Subcutaneous abdominal adipose tissue (tissue), 5 donors: ENCODE data around the gene SHC3.
"Not testable (repeated sequence)": the region's sequence is repeated elsewhere in the genome, so short reads cannot be mapped to it uniquely, and the experiment has no call there.

ENCODE experiments used
- H3K27ac ChIP-seq: one replicate; pipeline ENCODE4 v1.7.0; 2013; ENCODE audit warnings: low read depth, mild to moderate bottlenecking, inconsistent platforms, low read length, moderate library complexity
- H3K27me3 ChIP-seq, 5 donors: one replicate each; pipeline ENCODE4 v1.7.0; 2013; ENCODE audit warnings: low read length in 5 of 5, inconsistent platforms in 1 of 5; ENCODE audit not compliant: control insufficient read depth in 5 of 5, insufficient read depth in 4 of 5
- H3K36me3 ChIP-seq, 5 donors: one replicate each; pipeline ENCODE4 v1.7.0; 2013; ENCODE audit warnings: low read length in 5 of 5; ENCODE audit not compliant: control insufficient read depth in 5 of 5, insufficient read depth in 5 of 5
- H3K4me1 ChIP-seq, 5 donors: one replicate each; pipeline ENCODE4 v1.7.0; 2013; ENCODE audit warnings: low read length in 5 of 5, mild to moderate bottlenecking in 3 of 5, moderate library complexity in 1 of 5; ENCODE audit not compliant: control insufficient read depth in 5 of 5, insufficient read depth in 5 of 5
- H3K4me3 ChIP-seq, 5 donors: one replicate each; pipeline ENCODE4 v1.7.0; 2013; ENCODE audit warnings: low read length in 5 of 5, low read depth in 1 of 5
- H3K9ac ChIP-seq, 5 donors: one replicate each; pipeline ENCODE4 v1.7.0; 2013; ENCODE audit warnings: low read length in 5 of 5, mild to moderate bottlenecking in 4 of 5, moderate library complexity in 3 of 5
- H3K9me3 ChIP-seq, 5 donors: one replicate each; pipeline ENCODE4 v1.7.0; 2013; ENCODE audit warnings: low read length in 5 of 5; ENCODE audit not compliant: control insufficient read depth in 5 of 5
- donor health status: healthy.
- donor health status: healthy.
- donor health status: healthy.
- donor health status: healthy.
- donor health status: healthy.

The SHC3 gene

GRCh38 chr9:89213396-89213880 lies 34.8 kb upstream of the SHC3 start:
- peaks cover 0 to 6% (median 0%) of the 10 kb centered on the region in 5 donors for H3K9me3 ChIP-seq
- no peak overlapping the region for H3K27ac ChIP-seq
- H3K27me3 ChIP-seq = no peaks in the 10 kb centered on the region
- no peak overlapping the region for H3K9ac ChIP-seq
- no peaks in the 10 kb centered on the region for H3K36me3 ChIP-seq
- H3K4me1 ChIP-seq = peaks cover 0 to 12% (median 0%) of the 10 kb centered on the region in 5 donors
- H3K4me3 ChIP-seq = no peak overlapping the region

GRCh38 chr9:89212171-89212570 lies 33.6 kb upstream of the SHC3 start:
- H3K9ac ChIP-seq = no peak overlapping the region
- peaks cover 0 to 8% (median 0%) of the 10 kb centered on the region in 5 donors for H3K4me1 ChIP-seq
- no peaks in the 10 kb centered on the region for H3K27me3 ChIP-seq
- no peak overlapping the region for H3K4me3 ChIP-seq
- H3K27ac ChIP-seq = no peak overlapping the region
- H3K36me3 ChIP-seq = no peaks in the 10 kb centered on the region
- peaks cover 0 to 6% (median 0%) of the 10 kb centered on the region in 5 donors for H3K9me3 ChIP-seq

- not testable (repeated sequence) for H3K36me3 ChIP-seq, H3K9ac ChIP-seq, H3K4me1 ChIP-seq, H3K9me3 ChIP-seq, H3K4me3 ChIP-seq, H3K27me3 ChIP-seq, H3K27ac ChIP-seq
These were observed 30.7 kb upstream of the SHC3 start for GRCh38 chr9:89209311-89209710.

GRCh38 chr9:89207026-89207425 lies 28.4 kb upstream of the SHC3 start:
- Histone ChIP-seq H3K27ac (no peak overlapping the region), H3K9ac (no peak overlapping the region), H3K27me3 (no peaks in the 10 kb centered on the region), H3K4me3 (no peak overlapping the region), H3K4me1 (no peaks in the 10 kb centered on the region), H3K36me3 (no peaks in the 10 kb centered on the region), H3K9me3 (peaks cover 0 to under 1% (median 0%) of the 10 kb centered on the region in 5 donors)

GRCh38 chr9:89204801-89205200 lies 26.2 kb upstream of the SHC3 start:
- no peak overlapping the region for H3K27ac ChIP-seq
- no peaks in the 10 kb centered on the region for H3K27me3 ChIP-seq
- H3K4me1 ChIP-seq = no peaks in the 10 kb centered on the region
- H3K36me3 ChIP-seq = no peaks in the 10 kb centered on the region
- peaks cover 0 to 4% (median 0%) of the 10 kb centered on the region in 5 donors for H3K9me3 ChIP-seq
- no peak overlapping the region for H3K4me3 ChIP-seq
- H3K9ac ChIP-seq = no peak overlapping the region

GRCh38 chr9:89195131-89195797 lies 16.6 kb upstream of the SHC3 start:
- Histone ChIP-seq H3K27ac (no peak overlapping the region), H3K4me1 (no peaks in the 10 kb centered on the region), H3K4me3 (no peak overlapping the region), H3K36me3 (no peaks in the 10 kb centered on the region), H3K27me3 (no peaks in the 10 kb centered on the region), H3K9ac (no peak overlapping the region), H3K9me3 (peaks cover 0 to 13% (median 12%) of the 10 kb centered on the region in 5 donors)

- H3K9me3 ChIP-seq = peaks cover 0 to 13% (median 12%) of the 10 kb centered on the region in 5 donors
- H3K4me1 ChIP-seq = no peaks in the 10 kb centered on the region
- no peaks in the 10 kb centered on the region for H3K27me3 ChIP-seq
- no peak overlapping the region for H3K27ac ChIP-seq
- no peak overlapping the region for H3K4me3 ChIP-seq
- H3K9ac ChIP-seq = no peak overlapping the region
- H3K36me3 ChIP-seq = no peaks in the 10 kb centered on the region
These were observed 16.0 kb upstream of the SHC3 start for GRCh38 chr9:89194421-89195130.

- Histone ChIP-seq H3K4me3 (no peak overlapping the region), H3K9ac (no peak overlapping the region), H3K27me3 (no peaks in the 10 kb centered on the region), H3K9me3 (peaks cover 0 to 6% (median 4%) of the 10 kb centered on the region in 5 donors), H3K36me3 (no peaks in the 10 kb centered on the region), H3K4me1 (no peaks in the 10 kb centered on the region), H3K27ac (no peak overlapping the region)
These were observed 12.4 kb upstream of the SHC3 start for GRCh38 chr9:89191004-89191403.

- no peak overlapping the region for H3K27ac ChIP-seq
- no peaks in the 10 kb centered on the region for H3K4me1 ChIP-seq
These were observed 10.6 kb upstream of the SHC3 start for GRCh38 chr9:89189215-89189614.

GRCh38 chr9:89187950-89188349 lies 9.3 kb upstream of the SHC3 start:
- H3K4me3 ChIP-seq = no peak overlapping the region
- no peak overlapping the region for H3K27ac ChIP-seq
- H3K36me3 ChIP-seq = no peaks in the 10 kb centered on the region
- H3K4me1 ChIP-seq = no peaks in the 10 kb centered on the region
- peaks cover 0 to 6% (median 0%) of the 10 kb centered on the region in 5 donors for H3K27me3 ChIP-seq
- H3K9ac ChIP-seq = no peak overlapping the region
- peaks cover 0 to 4% (median 3%) of the 10 kb centered on the region in 5 donors for H3K9me3 ChIP-seq

More at GRCh38 chr9:89189215-89189614, 10.6 kb upstream of the SHC3 start:
- Histone ChIP-seq H3K36me3 (no peaks in the 10 kb centered on the region), H3K9ac (no peak overlapping the region), H3K27me3 (peaks cover 0 to 6% (median 0%) of the 10 kb centered on the region in 5 donors), H3K4me3 (no peak overlapping the region), H3K9me3 (peaks cover 0 to 6% (median 4%) of the 10 kb centered on the region in 5 donors)
